ENCODE measurements around the gene ROCK2.
"Not testable (repeated sequence)": the region's sequence is repeated elsewhere in the genome, so short reads cannot be mapped to it uniquely, and the experiment has no call there.

ROCK2 gene

DNA sequence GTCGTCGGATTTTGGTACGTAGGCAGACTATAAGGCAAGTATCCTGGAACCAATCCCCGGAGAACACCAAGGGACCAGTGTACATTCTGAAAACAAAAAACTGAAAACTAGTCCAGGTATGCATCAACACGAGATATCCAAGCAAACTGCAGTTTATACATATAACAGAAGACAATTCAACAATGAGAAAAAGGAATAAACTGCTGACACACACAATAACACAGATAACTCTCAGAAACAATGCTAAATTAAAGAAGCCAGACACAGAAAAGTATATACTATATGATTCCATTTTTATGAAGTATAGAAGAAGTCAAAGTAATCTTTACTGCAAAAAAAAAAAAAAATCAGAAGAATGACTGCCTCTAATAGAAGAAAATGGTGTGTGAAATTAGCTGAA, 5.9 kb downstream of the ROCK2 start:
- no peak for DNase-seq

DNA sequence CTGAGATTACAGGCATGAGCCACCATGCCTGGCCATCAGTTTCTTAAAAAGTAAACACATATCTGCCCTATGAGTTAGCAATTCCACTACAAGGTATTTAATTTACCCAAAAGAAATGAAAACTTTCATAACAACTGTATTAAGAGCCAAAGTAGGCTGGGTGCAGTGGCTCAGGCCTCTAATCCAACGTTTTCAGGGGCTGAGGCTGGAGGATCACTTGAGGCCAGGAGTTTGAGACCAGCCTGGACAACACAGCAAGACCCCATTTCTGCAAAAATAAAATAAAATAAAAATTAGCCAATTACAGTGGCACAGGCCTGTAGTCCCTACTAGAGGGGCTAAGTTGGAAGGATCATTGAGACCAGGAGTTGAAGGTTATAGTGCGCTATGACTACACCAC, 6.5 kb downstream of the ROCK2 start:
- DNase-seq = no peak

DNA sequence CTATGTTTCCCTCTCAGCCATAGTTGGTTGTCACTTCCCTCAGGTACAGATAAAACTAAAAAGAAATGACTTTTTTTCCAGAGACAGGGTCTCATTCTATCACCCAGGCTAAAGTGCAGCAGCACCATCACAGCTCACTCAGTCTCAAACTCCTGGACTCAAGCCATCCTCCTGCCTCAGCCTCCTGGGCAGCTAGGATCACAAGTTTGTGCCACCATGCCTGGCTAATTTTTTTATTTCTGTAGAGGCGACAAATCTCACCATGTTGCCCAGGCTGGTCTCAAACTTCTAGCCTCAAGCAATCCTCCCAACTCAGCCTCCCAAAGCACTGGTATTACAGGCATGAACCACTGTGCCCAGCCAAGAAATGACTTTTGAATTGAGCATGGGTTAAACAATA, 8.2 kb downstream of the ROCK2 start:
- no peak for DNase-seq

DNA sequence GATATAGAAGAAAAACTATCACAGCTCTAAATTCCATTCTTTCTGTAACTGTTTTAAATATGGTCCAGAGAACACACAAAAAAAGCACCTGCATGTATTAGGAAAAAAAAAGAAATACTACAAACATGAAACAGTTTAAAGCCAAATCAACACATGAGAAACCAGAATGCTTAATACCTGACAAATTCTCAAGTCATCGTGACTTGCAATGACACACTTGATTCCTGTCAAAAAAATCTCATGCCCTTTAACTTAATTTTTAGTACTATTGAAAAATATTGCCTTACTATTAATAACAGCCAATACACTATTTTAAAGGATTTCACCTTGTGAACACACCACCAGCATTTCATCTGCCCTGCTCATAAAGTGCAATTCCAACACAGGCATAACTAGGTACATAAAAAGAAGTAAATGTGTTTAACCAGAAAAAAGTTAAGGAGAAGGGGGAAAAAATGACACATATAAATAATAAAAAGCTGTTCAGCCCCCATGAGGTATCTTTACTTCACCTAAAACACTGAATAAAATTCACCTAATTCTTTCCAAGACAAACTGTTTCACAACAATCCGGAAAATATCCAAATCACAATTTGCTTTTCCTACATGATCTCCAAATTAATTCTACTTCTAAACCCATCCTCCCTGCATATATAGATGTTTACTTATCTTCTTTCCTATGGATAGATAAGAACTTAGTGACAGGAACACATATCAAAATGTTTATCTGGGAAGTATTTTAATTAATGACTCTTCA, 10.8 kb downstream of the ROCK2 start:
- no peak for DNase-seq

DNA sequence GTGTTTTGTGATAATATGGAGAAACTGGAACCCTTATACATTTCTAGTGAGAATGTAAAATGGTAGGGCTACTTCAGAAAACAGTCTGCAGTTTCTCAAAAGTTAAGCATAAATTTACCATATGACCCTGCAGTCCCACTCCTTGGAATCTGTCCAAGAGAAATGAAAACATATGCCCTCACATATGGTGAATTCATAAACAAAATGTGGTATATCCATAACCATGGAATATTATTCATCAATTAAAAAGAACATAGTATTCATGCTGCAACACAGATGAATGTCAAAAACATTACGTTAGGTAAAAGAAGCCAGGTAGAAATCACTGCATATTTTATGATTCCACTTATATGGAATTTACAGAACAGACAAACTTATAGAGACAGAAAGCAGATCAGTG, 11.8 kb downstream of the ROCK2 start:
- DNase-seq = no peak

DNA sequence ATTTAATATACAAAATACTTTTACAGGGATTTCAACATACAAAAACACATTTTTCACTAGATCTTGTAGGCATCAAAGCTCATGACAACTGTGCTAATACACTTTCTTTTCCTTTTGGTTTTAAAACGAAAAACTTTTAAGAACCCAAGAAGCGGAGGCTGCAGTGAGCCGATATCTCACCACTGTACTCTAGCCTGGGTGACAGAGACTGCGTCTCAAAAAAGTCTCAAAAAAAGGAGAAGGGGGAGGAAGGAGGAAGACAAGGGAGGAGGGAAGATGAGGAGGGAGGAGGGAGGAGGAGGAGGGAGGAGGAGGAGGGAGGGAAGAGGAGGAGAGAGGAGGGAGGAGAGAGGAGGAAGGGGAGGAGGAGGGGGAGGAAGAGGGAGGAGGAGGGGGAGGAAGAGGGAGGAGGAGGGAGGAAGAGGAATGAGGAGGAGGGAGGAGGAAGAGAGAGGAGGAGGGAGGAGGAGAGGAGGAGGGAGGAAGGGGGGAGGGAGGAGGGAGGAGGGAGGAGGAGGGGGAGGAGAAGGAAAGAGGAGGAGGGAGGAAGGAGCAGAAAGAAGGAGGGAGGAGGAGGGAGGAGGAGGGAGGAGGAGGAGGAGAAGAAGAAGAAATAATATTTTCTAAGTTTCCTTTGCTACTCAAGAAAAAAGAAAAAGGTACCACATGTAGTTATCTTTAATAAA, 13.8 kb downstream of the ROCK2 start:
- no peak for DNase-seq

DNA sequence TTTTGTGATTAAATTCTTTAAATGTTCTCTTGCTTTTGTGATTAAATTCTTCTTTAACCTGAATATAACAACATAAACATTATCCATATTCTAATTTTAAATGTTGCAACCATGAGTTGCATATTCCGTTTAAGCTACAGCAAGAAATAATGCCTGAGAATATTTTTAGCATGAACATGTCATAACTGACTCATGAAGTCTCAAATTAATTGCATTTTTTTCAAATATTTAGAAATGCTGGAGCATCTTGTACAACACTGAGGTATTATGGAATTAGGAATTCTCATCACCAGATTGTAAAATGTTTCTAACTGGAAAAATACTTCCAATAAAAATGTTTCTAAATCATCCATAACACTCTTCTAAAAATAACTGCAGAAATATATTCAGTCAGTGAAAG, 14.7 kb downstream of the ROCK2 start:
- no peak for DNase-seq

DNA sequence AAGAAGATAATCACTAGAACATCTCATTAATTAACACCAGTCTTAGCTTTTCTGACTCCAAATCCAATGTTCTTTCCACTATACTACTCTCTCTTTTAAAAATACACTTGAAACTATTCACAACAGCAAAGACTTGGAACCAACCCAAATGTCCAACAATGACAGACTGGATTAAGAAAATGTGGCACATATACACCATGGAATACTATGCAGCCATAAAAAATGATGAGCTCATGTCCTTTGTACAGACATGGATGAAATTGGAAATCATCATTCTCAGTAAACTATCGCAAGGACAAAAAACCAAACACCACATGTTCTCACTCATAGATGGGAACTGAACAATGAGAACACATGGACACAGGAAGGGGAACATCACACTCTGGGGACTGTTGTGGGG, 15.9 kb downstream of the ROCK2 start:
- not testable (repeated sequence) for DNase-seq

DNA sequence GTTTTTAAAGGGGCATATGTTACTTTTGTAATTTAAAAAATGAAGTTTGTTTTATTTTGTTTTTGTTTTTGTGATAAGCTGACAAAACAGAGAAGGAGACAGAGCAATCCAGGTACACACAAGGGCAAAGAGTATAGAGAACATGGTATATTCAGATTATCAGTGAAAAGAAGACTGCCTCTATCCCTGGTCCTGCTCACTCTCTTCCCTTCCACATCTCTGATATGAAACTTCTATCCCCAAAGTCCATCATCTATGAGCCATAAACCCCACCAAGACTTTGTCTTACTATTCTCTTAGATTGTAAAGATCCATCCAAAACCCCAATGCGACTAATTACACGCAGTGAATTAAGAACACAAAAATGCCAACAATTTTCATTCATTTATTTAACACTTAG, 16.6 kb downstream of the ROCK2 start:
- DNase-seq = no peak

DNA sequence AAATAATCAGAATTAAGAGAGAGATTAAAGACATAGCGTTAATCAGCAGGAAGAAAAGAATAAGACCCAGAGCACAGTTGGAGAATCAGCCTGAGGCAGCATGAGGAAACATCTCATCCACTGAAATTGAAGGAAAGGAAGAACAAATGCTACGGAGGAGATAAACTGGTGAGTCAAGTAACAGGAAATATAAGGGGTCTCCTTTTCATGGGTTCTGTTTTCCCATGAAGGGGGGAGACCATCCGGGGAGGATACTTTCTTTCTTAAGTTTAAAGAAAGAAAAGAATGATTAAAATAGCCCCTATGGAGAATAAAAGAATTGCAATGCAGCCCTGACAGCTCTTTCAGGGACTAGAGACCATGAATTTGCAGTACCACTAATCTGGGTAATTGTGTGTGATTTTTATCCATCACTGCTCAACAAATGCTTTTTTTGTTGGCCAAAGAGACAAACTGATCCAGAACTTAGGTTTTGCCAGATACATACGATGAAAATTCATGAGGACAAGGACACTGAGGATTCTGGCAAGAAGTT, 17.7 kb downstream of the ROCK2 start:
- no peak for DNase-seq

DNA sequence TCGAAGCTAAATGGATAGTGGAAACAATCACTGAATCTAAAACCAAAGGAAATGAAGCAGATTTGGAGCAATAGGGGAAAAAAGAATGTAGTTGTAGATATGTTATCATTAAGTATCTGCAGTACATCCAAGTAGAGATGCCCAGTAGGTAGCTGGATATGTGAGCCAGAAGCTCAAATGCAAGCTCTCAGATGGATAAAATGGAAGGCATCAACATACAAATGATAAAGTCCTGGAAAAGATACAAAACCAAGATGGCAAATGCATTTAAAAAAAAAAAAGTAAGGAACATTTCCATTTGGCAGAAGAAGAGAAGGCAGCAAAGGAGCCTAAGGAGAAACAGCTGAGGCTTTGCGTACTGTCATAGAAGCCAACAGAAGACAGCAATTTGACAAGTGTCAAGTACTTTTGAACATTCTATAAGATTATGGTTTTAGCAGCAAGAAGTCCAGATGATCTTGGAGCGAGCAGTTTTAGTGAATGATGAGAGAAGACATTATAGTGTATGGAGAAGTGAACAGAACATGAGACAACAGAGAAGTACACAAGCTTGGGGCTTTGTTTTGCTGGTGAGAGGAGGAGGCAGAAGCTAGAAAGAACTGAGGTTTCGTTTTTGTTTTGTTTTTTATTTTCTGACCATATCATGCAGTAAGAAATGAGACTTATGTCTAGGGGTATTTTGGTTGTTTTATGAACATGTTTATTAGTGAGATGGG, 18.3 kb downstream of the ROCK2 start:
- no peak for DNase-seq

DNA sequence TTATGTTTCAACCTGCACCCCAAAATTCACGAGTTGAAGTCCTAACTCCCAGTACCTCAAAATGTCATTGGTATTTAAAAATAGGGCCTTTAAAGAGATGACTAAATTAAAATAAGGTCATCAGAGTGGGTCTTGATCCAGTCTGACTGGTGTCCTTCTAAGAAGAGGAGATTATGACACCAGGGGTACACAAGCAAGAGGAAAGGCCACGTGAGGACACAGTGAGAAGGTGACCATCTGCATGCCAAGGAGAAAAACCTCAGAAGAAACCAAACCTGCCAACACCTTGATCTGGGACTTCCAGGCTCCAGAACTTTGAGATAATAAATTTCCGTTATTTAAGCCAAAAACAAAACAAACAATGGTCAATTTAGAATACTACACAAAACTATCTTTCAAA, 22.6 kb downstream of the ROCK2 start:
- no peak for DNase-seq

DNA sequence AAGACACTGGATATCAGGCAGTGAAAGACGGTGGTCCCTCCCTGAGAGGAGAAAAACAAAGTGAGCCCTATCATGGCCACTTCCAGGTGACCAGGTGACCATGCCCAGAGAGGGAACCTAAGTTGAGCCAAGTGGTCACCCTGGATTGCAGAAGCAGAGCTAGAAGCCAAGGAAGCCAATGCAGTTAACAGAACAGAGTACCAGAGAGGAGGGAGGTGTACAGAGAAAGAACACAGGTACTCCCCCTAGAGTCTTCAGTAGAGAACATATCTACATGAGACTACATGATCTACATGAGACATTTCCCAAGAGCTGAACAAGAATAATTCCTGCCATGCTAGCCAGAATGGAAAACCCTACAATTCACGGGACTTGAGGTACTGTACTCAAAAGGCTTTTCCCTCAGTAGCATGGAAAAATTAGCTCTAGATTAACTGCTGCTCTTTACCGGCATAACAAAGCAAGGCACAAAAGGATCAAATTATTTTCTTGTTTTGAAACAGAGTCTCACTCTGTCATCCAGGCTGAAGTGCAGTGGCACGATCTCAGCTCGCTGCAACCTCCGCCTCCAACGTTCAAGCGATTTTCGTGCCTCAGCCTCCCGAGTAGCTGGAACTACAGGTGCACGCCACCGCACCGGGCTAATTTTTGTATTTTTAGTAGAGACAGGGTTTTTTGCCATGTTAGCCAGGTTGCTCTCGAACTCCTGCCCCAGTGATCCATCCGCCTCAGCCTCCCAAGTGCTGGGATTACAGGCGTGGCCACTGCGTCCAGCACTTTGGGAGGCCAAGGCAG, 23.5 kb downstream of the ROCK2 start:
- DNase-seq = no peak

DNA sequence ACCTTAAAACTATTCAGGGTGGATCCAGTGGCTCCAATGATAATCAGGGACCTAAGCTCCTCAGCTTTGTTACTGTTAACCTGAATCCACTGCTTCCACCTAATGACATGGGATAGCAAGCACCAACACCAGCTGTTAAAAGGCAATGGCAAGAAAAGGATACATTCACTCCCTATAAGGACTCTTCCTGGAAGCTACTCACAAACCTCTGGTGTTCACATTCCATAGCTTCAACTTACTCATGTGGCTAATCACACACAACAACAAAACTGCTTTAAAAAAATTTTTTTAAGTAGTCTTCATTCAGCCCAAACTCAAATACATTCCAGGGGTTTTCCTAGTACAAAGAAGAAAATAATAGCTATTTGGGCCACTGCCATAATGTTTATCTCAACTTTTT, 24.5 kb downstream of the ROCK2 start:
- DNase-seq = no peak

DNA sequence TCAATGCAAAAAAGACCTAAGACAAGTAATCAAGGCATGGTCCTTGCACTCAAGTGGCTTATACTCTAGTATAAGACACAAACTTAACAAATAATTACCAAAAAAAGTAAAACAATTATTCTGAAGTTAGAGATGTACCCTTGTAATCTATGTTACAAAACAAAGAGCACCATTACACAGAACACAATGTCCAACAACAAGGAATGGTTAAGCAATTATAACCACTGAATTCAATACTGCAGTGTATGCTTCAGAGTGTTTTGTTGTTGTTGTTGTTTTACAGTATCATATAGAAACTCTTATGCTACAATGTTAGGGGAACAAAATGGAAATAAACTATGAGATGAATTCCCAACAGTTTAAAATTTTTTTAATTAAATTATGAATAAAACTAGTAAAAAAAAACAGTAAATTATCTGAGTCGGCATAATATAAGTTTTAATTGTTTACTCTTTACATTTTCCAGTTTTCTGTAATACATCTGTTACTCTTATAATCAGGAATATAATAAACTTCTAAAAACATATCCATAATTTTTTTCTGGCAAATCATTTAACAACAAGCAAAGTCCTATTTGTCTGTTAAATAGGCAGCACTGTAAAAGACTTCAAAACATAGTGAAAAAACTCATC, 29.2 kb downstream of the ROCK2 start:
- DNase-seq = no peak

DNA sequence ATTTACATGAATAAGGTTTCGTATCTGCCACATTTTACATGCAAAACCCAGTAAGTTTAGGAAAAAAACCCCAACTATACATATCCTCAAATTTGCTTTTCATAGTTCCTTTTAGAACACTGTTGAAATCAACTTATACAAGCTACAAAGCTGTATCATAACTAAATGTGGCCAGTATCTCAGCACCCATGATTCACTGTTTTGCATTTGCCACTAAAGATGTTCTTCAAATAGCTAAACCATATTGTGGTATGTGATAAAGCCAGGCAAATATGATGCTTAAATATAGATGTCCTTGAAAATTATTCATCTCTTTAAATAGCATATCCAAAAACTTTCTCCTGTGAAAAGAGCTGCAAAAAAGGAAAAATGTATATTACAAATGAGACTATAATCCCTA, 29.9 kb downstream of the ROCK2 start:
- no peak for DNase-seq

DNA sequence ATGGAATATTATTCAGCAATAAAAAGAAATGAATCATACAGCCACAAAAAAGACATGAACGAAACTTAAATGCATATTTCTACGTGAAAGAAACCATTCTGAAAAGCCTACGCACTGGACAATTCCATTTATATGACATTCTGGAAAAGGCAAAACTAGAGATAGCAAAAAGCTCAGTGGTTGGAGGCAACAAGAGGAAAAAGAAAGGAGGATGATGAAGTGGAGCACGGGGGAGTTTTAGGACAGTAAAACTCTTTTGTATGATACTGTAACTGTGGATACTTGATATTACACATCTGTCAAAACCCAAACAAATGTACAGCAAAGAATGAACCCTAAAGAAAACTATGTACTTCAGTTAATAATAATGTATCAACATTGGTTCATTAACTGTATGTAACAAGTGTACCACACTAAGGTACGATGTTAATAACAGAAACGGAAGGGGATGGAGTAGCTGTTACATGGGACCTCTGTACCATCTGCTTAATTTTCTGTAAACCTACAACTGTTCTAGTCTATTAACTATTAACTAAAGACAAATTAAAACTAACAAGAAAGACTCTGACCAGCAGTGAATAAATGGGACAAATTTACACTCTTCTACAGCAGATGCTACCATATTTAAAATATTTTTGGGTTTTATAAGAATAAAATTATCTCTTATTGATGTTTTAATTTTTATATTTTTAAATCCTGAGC, 31.5 kb downstream of the ROCK2 start:
- no peak for DNase-seq

DNA sequence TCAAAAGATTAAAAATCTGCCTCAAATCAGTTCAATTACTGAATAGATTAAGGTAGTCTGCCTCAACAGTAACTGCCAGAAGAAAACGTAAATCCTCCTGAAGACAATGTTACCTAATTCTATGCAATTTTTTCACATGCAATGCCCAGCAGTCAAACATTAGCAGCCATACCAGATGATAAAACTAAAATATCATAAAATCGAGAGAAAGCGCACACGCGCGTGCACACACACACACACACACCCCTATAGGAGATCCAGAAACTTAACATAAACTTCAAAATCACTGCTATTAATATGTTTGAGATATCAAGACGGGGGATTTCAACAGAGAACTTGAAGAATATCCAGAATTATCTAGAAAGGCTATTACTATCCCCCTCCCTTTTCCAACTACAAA, 32.9 kb downstream of the ROCK2 start:
- no peak for DNase-seq

DNA sequence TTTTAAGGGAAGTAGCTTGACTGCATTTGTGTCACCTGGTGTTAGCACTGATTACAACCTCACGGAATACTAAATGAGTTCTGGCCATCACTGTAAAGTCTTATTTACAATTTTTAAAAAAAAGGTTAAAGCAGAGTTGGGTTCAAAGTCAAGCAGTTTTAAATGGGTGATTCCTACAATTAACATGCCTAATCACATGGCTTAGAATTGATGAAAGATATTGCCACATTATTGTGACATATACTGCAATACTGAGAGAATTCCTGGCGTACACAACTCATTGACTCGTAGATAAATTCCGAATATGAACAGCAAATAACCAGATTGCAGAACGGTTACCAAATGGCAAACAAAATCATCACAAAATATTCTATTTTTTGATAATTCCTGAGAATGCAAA, 34.2 kb downstream of the ROCK2 start:
- no peak for DNase-seq

DNA sequence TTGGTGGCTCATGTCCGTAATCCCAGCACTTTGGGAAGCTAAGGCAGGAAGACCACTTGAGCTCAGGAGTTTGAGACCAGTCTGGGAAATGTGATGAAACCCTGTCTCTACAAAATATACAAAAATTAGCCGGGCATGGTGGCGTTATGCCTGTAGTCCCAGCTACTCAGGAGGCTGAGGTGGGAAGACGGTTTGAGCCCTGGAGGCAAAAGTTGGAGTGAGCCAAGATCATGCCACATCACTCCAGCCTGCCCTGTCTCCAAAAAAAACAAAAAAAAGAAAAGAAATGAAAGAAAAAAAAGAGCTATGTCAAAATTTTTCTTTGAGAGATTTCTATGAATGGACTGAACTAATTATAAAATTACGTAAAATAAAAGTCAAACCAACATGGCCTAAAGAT, 34.7 kb downstream of the ROCK2 start:
- DNase-seq = no peak

DNA sequence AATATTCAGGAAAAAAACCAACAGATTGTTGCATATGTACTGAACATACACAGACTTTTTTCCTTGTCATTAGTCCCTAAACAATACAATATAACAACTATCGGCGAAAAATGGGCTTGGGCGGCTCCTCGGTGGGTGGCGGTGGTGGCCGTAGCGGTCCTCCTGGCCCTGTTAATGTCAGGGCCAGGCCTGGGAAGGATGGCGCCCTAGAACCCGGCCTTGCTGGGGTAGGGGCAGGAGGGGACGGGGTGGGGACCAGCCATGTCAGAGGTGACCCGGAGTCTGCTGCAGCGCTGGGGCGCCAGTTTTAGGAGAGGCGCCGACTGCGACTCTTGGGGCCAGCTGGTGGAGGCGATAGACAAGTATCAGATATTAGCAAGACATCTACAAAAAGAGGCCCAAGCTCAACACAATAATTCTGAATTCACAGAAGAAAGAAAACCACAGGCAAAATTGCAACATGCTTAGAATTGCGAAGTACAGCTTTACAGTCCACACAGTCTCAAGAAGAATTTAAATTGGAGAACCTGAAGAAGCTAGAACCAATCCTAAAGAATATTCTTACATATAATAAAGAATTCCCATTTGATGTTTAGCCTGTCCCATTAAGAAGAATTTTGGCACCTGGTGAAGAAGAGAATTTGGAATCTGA, 36.5 kb downstream of the ROCK2 start:
- no peak for DNase-seq
